Upper lobe of left lung (tissue), 4 donors: ENCODE results near the gene DGKI.

Source experiments
- POLR2A ChIP-seq, 4 donors: fragments of 450-650 bp; IDR thresholded peaks; one replicate each; pipeline ENCODE4 v1.5.1; 2016 to 2017; ENCODE audit warnings: antibody characterized with exemption in 4 of 4, mild to moderate bottlenecking in 2 of 4
- TF ChIP-seq, protein P1 (sequence below), 6 experiments: fragments of 450-650 bp in 4 of 6; fragments of 200-600 bp in 2 of 6; sonication (generic) in 2 of 6; IDR thresholded peaks; one replicate each; pipeline ENCODE4 v1.5.1; 2016 to 2019; ENCODE audit warnings: antibody characterized with exemption in 6 of 6

DNA sequence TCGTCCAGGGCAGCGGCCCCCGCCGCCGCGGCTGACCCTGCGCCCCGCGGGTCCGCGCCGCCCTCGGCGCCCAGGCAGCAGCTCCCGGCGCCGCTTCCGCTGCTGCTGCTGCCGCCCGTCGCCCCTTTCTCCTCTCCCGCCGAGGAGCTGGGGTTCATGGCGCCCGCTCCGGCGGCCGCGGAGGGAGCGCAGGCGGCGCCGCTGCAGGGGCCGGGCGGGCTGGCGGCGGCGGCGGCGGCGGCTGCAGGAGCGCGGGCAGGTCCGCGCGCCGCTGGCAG, 286 bp downstream of the DGKI start:
- TF ChIP-seq POLR2A (IDR thresholded peaks at IDR 0.05) = no peak
- TF ChIP-seq, protein P1, sequence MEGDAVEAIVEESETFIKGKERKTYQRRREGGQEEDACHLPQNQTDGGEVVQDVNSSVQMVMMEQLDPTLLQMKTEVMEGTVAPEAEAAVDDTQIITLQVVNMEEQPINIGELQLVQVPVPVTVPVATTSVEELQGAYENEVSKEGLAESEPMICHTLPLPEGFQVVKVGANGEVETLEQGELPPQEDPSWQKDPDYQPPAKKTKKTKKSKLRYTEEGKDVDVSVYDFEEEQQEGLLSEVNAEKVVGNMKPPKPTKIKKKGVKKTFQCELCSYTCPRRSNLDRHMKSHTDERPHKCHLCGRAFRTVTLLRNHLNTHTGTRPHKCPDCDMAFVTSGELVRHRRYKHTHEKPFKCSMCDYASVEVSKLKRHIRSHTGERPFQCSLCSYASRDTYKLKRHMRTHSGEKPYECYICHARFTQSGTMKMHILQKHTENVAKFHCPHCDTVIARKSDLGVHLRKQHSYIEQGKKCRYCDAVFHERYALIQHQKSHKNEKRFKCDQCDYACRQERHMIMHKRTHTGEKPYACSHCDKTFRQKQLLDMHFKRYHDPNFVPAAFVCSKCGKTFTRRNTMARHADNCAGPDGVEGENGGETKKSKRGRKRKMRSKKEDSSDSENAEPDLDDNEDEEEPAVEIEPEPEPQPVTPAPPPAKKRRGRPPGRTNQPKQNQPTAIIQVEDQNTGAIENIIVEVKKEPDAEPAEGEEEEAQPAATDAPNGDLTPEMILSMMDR (IDR thresholded peaks at IDR 0.05) = no peak
